WTC11 (cell line): Measurements from ENCODE around the gene CLEC20A. TPM values are rescaled to one million over a fixed set of nuclear protein-coding genes. Genes with fewer than 3 reads are reported as not detected.

Experiments used
- ATAC-seq: fragments of 200-7000 bp; cut with Tn5 transposase; 2 replicates; pipeline ENCODE4 v1.10.0; 2021; ENCODE audit warnings: mild to moderate bottlenecking, moderate library complexity
- CTCF ChIA-PET: fragments of 300-600 bp; sonication (Branson Sonifier 250); formaldehyde crosslinking; loops from one replicate; lab custom pipeline; 2021; ENCODE audit warnings: antibody characterized with exemption; lab: Charles Lee
- POLR2A ChIA-PET: fragments of 350-600 bp; sonication (Branson Sonifier 250); formaldehyde crosslinking; loops from one replicate; lab custom pipeline; 2021; ENCODE audit warnings: antibody characterized with exemption; lab: Charles Lee
- DNase-seq: peaks from one replicate; pipeline ENCODE4 v3.0.0; 2021; ENCODE audit warnings: low spot score
- H3K27ac Mint-ChIP-seq: 2 replicates; pipeline ENCODE4 v1.8.0; 2021; ENCODE audit warnings: mixed read lengths
- H3K27me3 Mint-ChIP-seq: 2 replicates; pipeline ENCODE4 v1.8.0; 2021; ENCODE audit warnings: low read depth, mild to moderate bottlenecking, moderate library complexity, mixed read lengths
- H3K36me3 Mint-ChIP-seq: 2 replicates; pipeline ENCODE4 v1.8.0; 2021; ENCODE audit warnings: mixed read lengths
- H3K4me1 Mint-ChIP-seq: 2 replicates; pipeline ENCODE4 v1.8.0; 2022; ENCODE audit warnings: mixed read lengths
- H3K4me3 Mint-ChIP-seq: 2 replicates; pipeline ENCODE4 v1.8.0; 2021; ENCODE audit warnings: mild to moderate bottlenecking, moderate library complexity, mixed read lengths
- H3K9me3 Mint-ChIP-seq: 2 replicates; pipeline ENCODE4 v1.8.0; 2021; ENCODE audit warnings: mixed read lengths
- EMX1 ChIP-seq: fragments of 250-450 bp; sonication (Bioruptor Pico); IDR thresholded peaks from 2 replicates; pipeline ENCODE4 v1.8.0; 2021; ENCODE audit warnings: mild to moderate bottlenecking
- ESRRA ChIP-seq: sonication (generic); formaldehyde crosslinking; IDR thresholded peaks from 2 replicates; pipeline ENCODE4 v1.8.1; 2022; ENCODE audit warnings: mild to moderate bottlenecking, missing genetic modification reagents, borderline replicate concordance
- HMGXB4 ChIP-seq: sonication (generic); formaldehyde crosslinking; IDR thresholded peaks from 2 replicates; pipeline ENCODE4 v1.8.1; 2023; ENCODE audit warnings: mild to moderate bottlenecking, moderate library complexity, missing genetic modification reagents
- IRF1 ChIP-seq: sonication (generic); formaldehyde crosslinking; IDR thresholded peaks from 2 replicates; pipeline ENCODE4 v1.8.0; 2023; ENCODE audit warnings: missing genetic modification reagents
- NR1H2 ChIP-seq: sonication (generic); formaldehyde crosslinking; IDR thresholded peaks from 2 replicates; pipeline ENCODE4 v1.9.0; 2021; ENCODE audit warnings: mild to moderate bottlenecking, moderate library complexity, missing genetic modification reagents
- RELA ChIP-seq: sonication (generic); formaldehyde crosslinking; IDR thresholded peaks from 2 replicates; pipeline ENCODE4 v1.8.1; 2022; ENCODE audit warnings: missing genetic modification reagents, mild to moderate bottlenecking, borderline replicate concordance
- TCF7 ChIP-seq: sonication (generic); formaldehyde crosslinking; IDR thresholded peaks from 2 replicates; pipeline ENCODE4 v1.8.0; 2022; ENCODE audit warnings: mild to moderate bottlenecking, low read depth, missing genetic modification reagents, moderate library complexity
- TEAD4 ChIP-seq: sonication (generic); formaldehyde crosslinking; IDR thresholded peaks from 2 replicates; pipeline ENCODE4 v1.8.0; 2022; ENCODE audit warnings: mild to moderate bottlenecking, missing genetic modification reagents
- ZNF263 ChIP-seq: sonication (generic); formaldehyde crosslinking; IDR thresholded peaks from 2 replicates; pipeline ENCODE4 v1.8.1; 2022; ENCODE audit warnings: low read depth, mild to moderate bottlenecking, moderate library complexity, missing genetic modification reagents
- ZNF416 ChIP-seq: fragments of 250-450 bp; sonication (Bioruptor Pico); IDR thresholded peaks from 2 replicates; pipeline ENCODE4 v1.9.0; 2021; ENCODE audit warnings: mild to moderate bottlenecking, inconsistent platforms
- ZNF425 ChIP-seq: fragments of 250-450 bp; sonication (Bioruptor Pico); conservative IDR thresholded peaks from 2 replicates; pipeline ENCODE4 v1.9.0; 2021; ENCODE audit warnings: mild to moderate bottlenecking
- total RNA-seq: library from RNA; stranded (reverse); gene quantifications from 3 replicates; pipeline ENCODE4 v1.2.3, GENCODE V29; 2021
- TF ChIP-seq, protein P1 (sequence below): sonication (generic); formaldehyde crosslinking; IDR thresholded peaks from 2 replicates; pipeline ENCODE4 v1.8.0; 2022; ENCODE audit warnings: mild to moderate bottlenecking, missing genetic modification reagents
- TF ChIP-seq, protein P2 (sequence below): fragments of 250-450 bp; sonication (Bioruptor Pico); IDR thresholded peaks from 2 replicates; pipeline ENCODE4 v1.8.0; 2021; ENCODE audit warnings: mild to moderate bottlenecking
- TF ChIP-seq, protein P3 (sequence below): sonication (generic); formaldehyde crosslinking; IDR thresholded peaks from 2 replicates; pipeline ENCODE4 v1.8.0; 2023; ENCODE audit warnings: mild to moderate bottlenecking, missing genetic modification reagents
- TF ChIP-seq, protein P4 (sequence below): fragments of 250-450 bp; sonication (Bioruptor Pico); IDR thresholded peaks from 2 replicates; pipeline ENCODE4 v1.9.0; 2021; ENCODE audit warnings: mild to moderate bottlenecking

CLEC20A gene
- total RNA-seq, 1 experiment from 2014 or later = not detected

DNA sequence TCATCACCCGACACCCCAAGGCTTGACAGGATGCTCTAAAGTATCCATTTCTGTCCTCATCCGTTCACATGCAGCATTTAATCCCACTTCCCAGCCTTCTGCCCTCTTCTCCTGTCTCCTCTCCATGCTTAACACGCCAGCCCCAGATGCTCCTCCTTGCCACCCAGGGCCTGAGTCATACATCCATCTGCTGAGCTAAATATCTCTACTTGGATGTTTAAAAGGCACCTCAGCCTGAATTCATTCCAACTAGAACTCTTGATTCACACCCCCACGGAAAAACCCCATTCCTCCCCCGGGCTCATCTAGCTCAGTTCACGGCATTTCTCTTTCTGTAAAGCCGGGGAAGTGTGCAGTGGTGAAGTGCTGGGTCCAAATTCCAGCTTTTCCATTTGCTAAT lies 43.9 kb upstream of the CLEC20A start (continued):
- TF ChIP-seq ZNF425 = no peak
- TF ChIP-seq RELA (CRISPR knock-in tag) = no peak

DNA sequence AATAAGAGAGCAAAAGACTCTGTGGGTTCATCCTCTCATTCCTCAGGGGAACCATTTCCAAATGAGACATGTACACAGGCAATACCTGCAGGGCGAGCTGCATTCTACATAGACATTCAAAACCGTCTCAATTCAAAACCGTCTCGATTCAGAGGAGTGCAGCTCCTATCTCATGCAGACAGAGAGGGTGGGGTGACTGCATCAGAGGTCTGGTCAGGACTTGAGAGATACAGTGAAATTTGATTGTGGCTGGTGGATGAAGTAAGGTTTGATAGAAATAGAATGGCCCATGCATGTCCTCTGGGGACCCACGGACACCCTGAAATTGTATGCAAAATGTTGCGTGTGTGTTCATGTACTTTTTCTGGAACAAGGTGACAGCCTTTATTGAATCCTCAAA lies 43.4 kb upstream of the CLEC20A start:
- H3K36me3 Mint-ChIP-seq = peaks cover 6% of the 10 kb centered on the region; the same call in 1 of the 2 replicates
- ChIA-PET POLR2A (interaction anchor here (1.2 kb wide), 1 partner anchor 8 kb away, joined by 3 read pairs; no protein-coding TSS in a partner anchor), CTCF (interaction anchor here (1.3 to 8.8 kb wide), 3 partner anchors 11 to 463 kb away, joined by 3 to 86 read pairs (median 55); no protein-coding TSS in a partner anchor)
- H3K4me3 Mint-ChIP-seq = no peak overlapping the region
- DNase-seq (no peak), ATAC-seq (no peak)
- H3K27me3 Mint-ChIP-seq = no peaks in the 10 kb centered on the region; the same call in 1 of the 2 replicates
- H3K9me3 Mint-ChIP-seq = no peaks in the 10 kb centered on the region
- H3K27ac Mint-ChIP-seq = no peak overlapping the region
- H3K4me1 Mint-ChIP-seq = peaks cover 16% of the 10 kb centered on the region
- TF ChIP-seq, protein P1, sequence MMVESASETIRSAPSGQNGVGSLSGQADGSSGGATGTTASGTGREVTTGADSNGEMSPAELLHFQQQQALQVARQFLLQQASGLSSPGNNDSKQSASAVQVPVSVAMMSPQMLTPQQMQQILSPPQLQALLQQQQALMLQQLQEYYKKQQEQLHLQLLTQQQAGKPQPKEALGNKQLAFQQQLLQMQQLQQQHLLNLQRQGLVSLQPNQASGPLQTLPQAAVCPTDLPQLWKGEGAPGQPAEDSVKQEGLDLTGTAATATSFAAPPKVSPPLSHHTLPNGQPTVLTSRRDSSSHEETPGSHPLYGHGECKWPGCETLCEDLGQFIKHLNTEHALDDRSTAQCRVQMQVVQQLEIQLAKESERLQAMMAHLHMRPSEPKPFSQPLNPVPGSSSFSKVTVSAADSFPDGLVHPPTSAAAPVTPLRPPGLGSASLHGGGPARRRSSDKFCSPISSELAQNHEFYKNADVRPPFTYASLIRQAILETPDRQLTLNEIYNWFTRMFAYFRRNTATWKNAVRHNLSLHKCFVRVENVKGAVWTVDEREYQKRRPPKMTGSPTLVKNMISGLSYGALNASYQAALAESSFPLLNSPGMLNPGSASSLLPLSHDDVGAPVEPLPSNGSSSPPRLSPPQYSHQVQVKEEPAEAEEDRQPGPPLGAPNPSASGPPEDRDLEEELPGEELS (CRISPR knock-in tag) = no peak
- TF ChIP-seq TCF7 (CRISPR knock-in tag) = no peak
- no peak for TF ChIP-seq ESRRA (CRISPR knock-in tag)
- TF ChIP-seq EMX1 (CRISPR knock-in tag) = no peak
- no peak for TF ChIP-seq TEAD4 (CRISPR knock-in tag)
- no peak for TF ChIP-seq ZNF263 (CRISPR knock-in tag)
- no peak for TF ChIP-seq ZNF425
- TF ChIP-seq NR1H2 (CRISPR knock-in tag) = no peak
- no peak for TF ChIP-seq ZNF416 (CRISPR knock-in tag)
- TF ChIP-seq, protein P2, sequence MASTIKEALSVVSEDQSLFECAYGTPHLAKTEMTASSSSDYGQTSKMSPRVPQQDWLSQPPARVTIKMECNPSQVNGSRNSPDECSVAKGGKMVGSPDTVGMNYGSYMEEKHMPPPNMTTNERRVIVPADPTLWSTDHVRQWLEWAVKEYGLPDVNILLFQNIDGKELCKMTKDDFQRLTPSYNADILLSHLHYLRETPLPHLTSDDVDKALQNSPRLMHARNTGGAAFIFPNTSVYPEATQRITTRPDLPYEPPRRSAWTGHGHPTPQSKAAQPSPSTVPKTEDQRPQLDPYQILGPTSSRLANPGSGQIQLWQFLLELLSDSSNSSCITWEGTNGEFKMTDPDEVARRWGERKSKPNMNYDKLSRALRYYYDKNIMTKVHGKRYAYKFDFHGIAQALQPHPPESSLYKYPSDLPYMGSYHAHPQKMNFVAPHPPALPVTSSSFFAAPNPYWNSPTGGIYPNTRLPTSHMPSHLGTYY (CRISPR knock-in tag) = no peak
- TF ChIP-seq IRF1 = no peak
- TF ChIP-seq, protein P3, sequence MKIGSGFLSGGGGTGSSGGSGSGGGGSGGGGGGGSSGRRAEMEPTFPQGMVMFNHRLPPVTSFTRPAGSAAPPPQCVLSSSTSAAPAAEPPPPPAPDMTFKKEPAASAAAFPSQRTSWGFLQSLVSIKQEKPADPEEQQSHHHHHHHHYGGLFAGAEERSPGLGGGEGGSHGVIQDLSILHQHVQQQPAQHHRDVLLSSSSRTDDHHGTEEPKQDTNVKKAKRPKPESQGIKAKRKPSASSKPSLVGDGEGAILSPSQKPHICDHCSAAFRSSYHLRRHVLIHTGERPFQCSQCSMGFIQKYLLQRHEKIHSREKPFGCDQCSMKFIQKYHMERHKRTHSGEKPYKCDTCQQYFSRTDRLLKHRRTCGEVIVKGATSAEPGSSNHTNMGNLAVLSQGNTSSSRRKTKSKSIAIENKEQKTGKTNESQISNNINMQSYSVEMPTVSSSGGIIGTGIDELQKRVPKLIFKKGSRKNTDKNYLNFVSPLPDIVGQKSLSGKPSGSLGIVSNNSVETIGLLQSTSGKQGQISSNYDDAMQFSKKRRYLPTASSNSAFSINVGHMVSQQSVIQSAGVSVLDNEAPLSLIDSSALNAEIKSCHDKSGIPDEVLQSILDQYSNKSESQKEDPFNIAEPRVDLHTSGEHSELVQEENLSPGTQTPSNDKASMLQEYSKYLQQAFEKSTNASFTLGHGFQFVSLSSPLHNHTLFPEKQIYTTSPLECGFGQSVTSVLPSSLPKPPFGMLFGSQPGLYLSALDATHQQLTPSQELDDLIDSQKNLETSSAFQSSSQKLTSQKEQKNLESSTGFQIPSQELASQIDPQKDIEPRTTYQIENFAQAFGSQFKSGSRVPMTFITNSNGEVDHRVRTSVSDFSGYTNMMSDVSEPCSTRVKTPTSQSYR = no peak
- no peak for TF ChIP-seq HMGXB4
- TF ChIP-seq, protein P4, sequence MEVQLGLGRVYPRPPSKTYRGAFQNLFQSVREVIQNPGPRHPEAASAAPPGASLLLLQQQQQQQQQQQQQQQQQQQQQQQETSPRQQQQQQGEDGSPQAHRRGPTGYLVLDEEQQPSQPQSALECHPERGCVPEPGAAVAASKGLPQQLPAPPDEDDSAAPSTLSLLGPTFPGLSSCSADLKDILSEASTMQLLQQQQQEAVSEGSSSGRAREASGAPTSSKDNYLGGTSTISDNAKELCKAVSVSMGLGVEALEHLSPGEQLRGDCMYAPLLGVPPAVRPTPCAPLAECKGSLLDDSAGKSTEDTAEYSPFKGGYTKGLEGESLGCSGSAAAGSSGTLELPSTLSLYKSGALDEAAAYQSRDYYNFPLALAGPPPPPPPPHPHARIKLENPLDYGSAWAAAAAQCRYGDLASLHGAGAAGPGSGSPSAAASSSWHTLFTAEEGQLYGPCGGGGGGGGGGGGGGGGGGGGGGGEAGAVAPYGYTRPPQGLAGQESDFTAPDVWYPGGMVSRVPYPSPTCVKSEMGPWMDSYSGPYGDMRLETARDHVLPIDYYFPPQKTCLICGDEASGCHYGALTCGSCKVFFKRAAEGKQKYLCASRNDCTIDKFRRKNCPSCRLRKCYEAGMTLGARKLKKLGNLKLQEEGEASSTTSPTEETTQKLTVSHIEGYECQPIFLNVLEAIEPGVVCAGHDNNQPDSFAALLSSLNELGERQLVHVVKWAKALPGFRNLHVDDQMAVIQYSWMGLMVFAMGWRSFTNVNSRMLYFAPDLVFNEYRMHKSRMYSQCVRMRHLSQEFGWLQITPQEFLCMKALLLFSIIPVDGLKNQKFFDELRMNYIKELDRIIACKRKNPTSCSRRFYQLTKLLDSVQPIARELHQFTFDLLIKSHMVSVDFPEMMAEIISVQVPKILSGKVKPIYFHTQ = no peak
